ENCODE results near the gene COL24A1.
"Not testable (repeated sequence)": the region's sequence is repeated elsewhere in the genome, so short reads cannot be mapped to it uniquely, and the experiment has no call there.

Gene COL24A1

DNA sequence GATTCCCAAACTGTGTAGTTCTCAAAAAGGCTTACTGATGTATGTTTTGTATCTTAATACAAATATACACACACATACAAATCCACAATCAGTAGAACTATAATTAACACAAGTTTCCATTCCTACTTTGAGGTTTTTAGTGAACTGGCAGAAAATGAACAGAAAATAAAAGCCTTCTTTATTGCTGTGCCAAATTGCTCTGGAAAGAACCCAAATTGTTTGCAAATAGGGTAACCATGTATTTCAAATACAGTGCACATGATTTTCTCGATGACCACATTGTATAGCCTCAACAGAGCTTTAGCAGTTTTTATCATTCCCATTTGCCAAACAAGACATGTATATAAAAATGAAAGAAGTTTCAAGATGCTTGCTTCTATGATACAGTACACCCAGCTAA is 173.3 kb downstream of the COL24A1 start:
- TF ChIP-seq, protein P1, sequence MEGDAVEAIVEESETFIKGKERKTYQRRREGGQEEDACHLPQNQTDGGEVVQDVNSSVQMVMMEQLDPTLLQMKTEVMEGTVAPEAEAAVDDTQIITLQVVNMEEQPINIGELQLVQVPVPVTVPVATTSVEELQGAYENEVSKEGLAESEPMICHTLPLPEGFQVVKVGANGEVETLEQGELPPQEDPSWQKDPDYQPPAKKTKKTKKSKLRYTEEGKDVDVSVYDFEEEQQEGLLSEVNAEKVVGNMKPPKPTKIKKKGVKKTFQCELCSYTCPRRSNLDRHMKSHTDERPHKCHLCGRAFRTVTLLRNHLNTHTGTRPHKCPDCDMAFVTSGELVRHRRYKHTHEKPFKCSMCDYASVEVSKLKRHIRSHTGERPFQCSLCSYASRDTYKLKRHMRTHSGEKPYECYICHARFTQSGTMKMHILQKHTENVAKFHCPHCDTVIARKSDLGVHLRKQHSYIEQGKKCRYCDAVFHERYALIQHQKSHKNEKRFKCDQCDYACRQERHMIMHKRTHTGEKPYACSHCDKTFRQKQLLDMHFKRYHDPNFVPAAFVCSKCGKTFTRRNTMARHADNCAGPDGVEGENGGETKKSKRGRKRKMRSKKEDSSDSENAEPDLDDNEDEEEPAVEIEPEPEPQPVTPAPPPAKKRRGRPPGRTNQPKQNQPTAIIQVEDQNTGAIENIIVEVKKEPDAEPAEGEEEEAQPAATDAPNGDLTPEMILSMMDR (IDR thresholded peaks at IDR 0.05), result no peak
- Histone ChIP-seq H3K27me3 (ENCODE audit: control insufficient read depth, insufficient read depth, low read length) (no peaks in the 10 kb centered on the region), H2AFZ (no peak overlapping the region), H3K27ac (no peak overlapping the region), H3K4me3 (ENCODE audit: low read depth, low read length) (no peak overlapping the region), H3K79me2 (no peaks in the 10 kb centered on the region), H3K9ac (no peak overlapping the region), H3K36me3 (ENCODE audit: control insufficient read depth, insufficient read depth, low read length) (no peaks in the 10 kb centered on the region), H3K4me2 (ENCODE audit: low read length) (no peak overlapping the region), H3K4me1 (no peaks in the 10 kb centered on the region), H3K9me3 (ENCODE audit: control insufficient read depth, low read length) (no peaks in the 10 kb centered on the region)

DNA sequence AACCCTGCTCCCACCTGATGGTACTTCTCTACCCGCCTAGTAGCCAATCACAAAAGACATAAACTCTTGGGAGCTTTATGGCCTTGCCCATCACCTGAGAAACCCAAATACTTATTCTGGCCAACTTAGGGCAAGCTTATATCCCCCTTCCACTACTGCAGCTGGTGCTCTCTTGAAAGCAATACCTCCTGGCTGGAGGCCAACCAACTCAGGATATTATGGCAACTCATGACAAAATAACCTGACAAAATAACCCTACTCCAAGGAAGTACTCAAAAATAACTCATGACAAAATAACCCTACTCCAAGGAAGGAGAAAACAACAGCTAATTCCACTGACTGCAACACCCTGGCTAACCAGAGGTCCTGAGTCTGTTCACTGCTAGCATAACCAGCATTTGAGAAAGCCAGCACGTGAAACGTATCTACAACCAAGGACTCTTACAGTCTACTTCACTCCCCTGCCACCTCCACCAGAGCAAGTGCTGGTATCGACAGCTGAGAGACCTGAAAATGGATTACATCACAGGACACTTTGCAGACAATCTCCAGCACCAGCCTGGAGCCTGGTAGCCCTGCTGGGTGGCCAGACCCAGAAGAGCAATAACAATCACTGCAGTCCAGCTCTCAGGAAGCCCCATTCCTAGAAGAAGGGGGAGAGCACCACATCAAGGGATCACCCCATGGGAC is 179.9 kb downstream of the COL24A1 start:
- TF ChIP-seq, protein P1 (IDR thresholded peaks at IDR 0.05), result no peak
- no peak overlapping the region for H2AFZ ChIP-seq
- H3K36me3 ChIP-seq (ENCODE audit: control insufficient read depth, insufficient read depth, low read length), result no peaks in the 10 kb centered on the region

DNA sequence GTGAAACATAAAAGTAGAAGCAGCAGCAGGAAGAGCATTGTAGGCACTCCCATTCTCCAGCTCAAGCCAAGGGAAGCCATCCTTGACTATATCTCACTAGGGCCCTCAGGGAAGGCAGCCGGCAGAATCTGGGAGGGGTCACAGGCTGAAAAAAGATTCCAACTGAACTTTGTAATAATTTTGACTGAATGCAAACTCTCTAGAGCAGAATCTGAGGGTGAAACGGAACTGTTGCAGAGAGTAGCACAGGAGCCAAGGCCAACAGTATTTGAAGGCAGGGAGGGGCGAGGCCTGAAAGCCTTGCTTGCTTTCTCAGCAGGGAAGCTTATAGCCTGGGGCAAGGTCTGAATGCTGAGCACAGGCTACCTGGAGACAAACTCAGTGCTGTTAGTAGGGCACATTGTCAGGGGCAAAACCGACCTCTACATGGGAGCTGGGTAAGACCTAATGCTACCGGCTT is 180.6 kb downstream of the COL24A1 start:
- TF ChIP-seq, protein P1 (IDR thresholded peaks at IDR 0.05), result no peak
- Histone ChIP-seq H3K9me3 (ENCODE audit: control insufficient read depth, low read length) (no peaks in the 10 kb centered on the region), H3K36me3 (ENCODE audit: control insufficient read depth, insufficient read depth, low read length) (no peaks in the 10 kb centered on the region), H2AFZ (no peak overlapping the region), H3K4me1 (no peaks in the 10 kb centered on the region), H3K9ac (no peak overlapping the region), H3K79me2 (no peaks in the 10 kb centered on the region), H3K27me3 (ENCODE audit: control insufficient read depth, insufficient read depth, low read length) (no peaks in the 10 kb centered on the region), H3K4me2 (ENCODE audit: low read length) (no peak overlapping the region), H3K27ac (no peak overlapping the region), H3K4me3 (ENCODE audit: low read depth, low read length) (no peak overlapping the region)

More for the DNA sequence above, 179.9 kb downstream of the COL24A1 start:
- no peak overlapping the region for H3K27ac ChIP-seq
- H3K9me3 ChIP-seq (ENCODE audit: control insufficient read depth, low read length), result no peaks in the 10 kb centered on the region
- no peak overlapping the region for H3K4me3 ChIP-seq (ENCODE audit: low read depth, low read length)
- H3K9ac ChIP-seq, result no peak overlapping the region
- H3K4me1 ChIP-seq, result no peaks in the 10 kb centered on the region
- no peak overlapping the region for H3K4me2 ChIP-seq (ENCODE audit: low read length)
- H3K27me3 ChIP-seq (ENCODE audit: control insufficient read depth, insufficient read depth, low read length), result no peaks in the 10 kb centered on the region
- no peaks in the 10 kb centered on the region for H3K79me2 ChIP-seq

DNA sequence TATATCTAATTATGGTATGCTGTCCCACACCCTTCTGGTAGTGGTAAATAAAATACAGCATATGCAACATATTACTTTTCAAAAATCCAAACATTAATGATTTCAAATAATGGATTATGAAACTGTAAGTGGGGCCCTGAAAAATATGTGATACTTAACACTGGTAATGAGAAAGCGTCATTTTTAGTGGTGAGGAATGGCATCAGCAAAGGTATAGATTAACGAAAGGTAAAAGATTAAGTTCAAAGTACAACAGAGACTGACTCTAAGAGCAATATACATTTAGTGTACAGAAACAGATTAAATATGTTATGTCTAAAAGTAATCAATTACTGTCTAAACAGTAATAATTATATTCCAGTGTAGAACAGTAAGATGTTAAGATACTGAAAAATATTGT is 194.1 kb downstream of the COL24A1 start:
- TF ChIP-seq, protein P1 (IDR thresholded peaks at IDR 0.05), result no peak
- no peaks in the 10 kb centered on the region for H3K36me3 ChIP-seq (ENCODE audit: control insufficient read depth, insufficient read depth, low read length)

DNA sequence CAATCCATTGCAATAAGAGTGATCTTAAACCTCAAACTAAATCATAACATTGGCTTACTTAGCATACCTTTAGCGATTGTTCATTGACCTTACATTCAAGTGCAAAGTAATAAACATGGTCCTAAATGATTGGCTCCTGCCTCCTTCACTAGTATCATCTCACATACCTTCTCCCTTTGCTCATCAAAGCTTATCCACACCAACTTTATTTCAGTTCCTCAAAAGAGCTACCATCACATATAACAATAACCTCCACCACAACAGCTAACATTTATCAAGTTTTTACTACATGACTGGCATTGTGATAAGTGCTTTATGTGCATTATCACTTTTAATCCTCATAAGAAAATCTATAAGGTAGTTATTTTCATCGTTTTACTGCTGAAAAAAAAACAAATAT is 198.8 kb downstream of the COL24A1 start:
- no peak overlapping the region for H2AFZ ChIP-seq
- no peaks in the 10 kb centered on the region for H3K79me2 ChIP-seq
- H3K4me3 ChIP-seq (ENCODE audit: low read depth, low read length), result no peak overlapping the region
- no peak overlapping the region for H3K9ac ChIP-seq
- H3K36me3 ChIP-seq (ENCODE audit: control insufficient read depth, insufficient read depth, low read length), result no peaks in the 10 kb centered on the region
- H3K27me3 ChIP-seq (ENCODE audit: control insufficient read depth, insufficient read depth, low read length), result no peaks in the 10 kb centered on the region
- H3K27ac ChIP-seq, result no peak overlapping the region
- no peaks in the 10 kb centered on the region for H3K4me1 ChIP-seq
- TF ChIP-seq, protein P1 (IDR thresholded peaks at IDR 0.05), result no peak
- no peak overlapping the region for H3K4me2 ChIP-seq (ENCODE audit: low read length)
- no peaks in the 10 kb centered on the region for H3K9me3 ChIP-seq (ENCODE audit: control insufficient read depth, low read length)

More for the DNA sequence above, 194.1 kb downstream of the COL24A1 start:
- Histone ChIP-seq H2AFZ (no peak overlapping the region), H3K4me3 (ENCODE audit: low read depth, low read length) (no peak overlapping the region), H3K4me2 (ENCODE audit: low read length) (no peak overlapping the region), H3K9ac (no peak overlapping the region), H3K4me1 (no peaks in the 10 kb centered on the region), H3K27ac (no peak overlapping the region), H3K9me3 (ENCODE audit: control insufficient read depth, low read length) (no peaks in the 10 kb centered on the region), H3K27me3 (ENCODE audit: control insufficient read depth, insufficient read depth, low read length) (no peaks in the 10 kb centered on the region), H3K79me2 (no peaks in the 10 kb centered on the region)

DNA sequence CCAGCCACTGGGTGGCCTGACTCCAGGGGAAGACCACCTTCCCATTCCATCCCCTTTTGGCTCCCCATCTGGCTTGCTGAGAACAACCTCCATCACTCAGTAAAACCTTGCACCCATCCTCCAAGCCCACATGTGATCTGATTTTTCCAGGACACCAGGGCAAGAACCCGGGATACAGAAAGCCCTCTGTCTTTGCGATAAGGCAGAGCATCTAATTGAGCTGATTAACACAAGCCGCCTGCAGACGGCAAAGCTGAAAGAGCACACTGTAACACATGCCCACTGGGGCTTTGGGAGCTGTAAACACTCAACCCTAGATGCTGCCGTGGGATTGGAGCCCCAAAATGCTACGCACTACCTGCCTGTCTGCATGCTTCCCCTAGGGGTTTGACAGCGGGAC is 201.4 kb downstream of the COL24A1 start:
- not testable (repeated sequence) for H3K4me2 ChIP-seq (ENCODE audit: low read length); H3K4me1 ChIP-seq; H3K27ac ChIP-seq; H3K36me3 ChIP-seq (ENCODE audit: control insufficient read depth, insufficient read depth, low read length); H3K9me3 ChIP-seq (ENCODE audit: control insufficient read depth, low read length); H3K9ac ChIP-seq; H2AFZ ChIP-seq; H3K4me3 ChIP-seq (ENCODE audit: low read depth, low read length); H3K27me3 ChIP-seq (ENCODE audit: control insufficient read depth, insufficient read depth, low read length); H3K79me2 ChIP-seq
